ENCODE data around the gene HSPA12A.

Gene HSPA12A

DNA sequence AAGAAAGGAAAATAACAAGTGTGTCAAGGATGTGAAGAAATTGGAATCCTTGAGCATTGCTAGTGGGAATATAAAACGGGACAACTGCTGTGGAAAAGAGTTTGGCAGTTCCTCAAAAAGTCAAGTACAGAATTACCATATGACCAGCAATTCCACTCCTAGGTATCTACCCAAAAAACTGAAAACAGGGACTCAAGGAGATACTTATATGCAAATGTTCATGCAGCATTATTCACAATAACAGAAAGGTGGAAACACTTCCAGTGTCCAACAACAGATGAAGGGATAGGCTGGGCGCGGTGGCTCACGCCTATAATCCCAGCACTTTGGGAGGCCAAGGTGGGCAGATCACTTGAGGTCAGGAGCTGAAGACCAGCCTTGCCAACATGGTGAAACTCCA, 33.5 kb downstream of the HSPA12A start:
- H3K4me3 ChIP-seq (ENCODE audit: low read length) = no peak overlapping the region
- H3K4me1 ChIP-seq (ENCODE audit: control insufficient read depth, low read length) = no peaks in the 10 kb centered on the region
- no peaks in the 10 kb centered on the region for H4K20me1 ChIP-seq (ENCODE audit: control insufficient read depth, insufficient read depth, low read depth, low read length)
- no peak overlapping the region for H3K4me2 ChIP-seq (ENCODE audit: low read length)
- H3K9me3 ChIP-seq (ENCODE audit: control insufficient read depth, insufficient read depth, low read length) = no peaks in the 10 kb centered on the region
- TF ChIP-seq EZH2phosphoT487 (IDR thresholded peaks at IDR 0.05; ENCODE audit: borderline replicate concordance, low read length) (no peak), CTCF (IDR thresholded peaks at IDR 0.05; ENCODE audit: low read depth, low read length, poor library complexity, severe bottlenecking) (no peak)
- H3K79me2 ChIP-seq (ENCODE audit: control insufficient read depth, low read length) = no peaks in the 10 kb centered on the region
- H3K36me3 ChIP-seq (ENCODE audit: control insufficient read depth, low read length) = no peaks in the 10 kb centered on the region
- H3K27ac ChIP-seq (ENCODE audit: low read depth, low read length) = no peak overlapping the region
- H3F3A ChIP-seq (ENCODE audit: control insufficient read depth, insufficient read depth) = no peaks in the 10 kb centered on the region
- peaks cover 5% of the 10 kb centered on the region for H3K27me3 ChIP-seq (ENCODE audit: control insufficient read depth, low read length)
- no peaks in the 10 kb centered on the region for H3K9me2 ChIP-seq (replicated peaks; ENCODE audit: control insufficient read depth, low read length)

GRCh38 chr10:116708391-116708821, 34.0 kb downstream of the HSPA12A start:
- no peaks in the 10 kb centered on the region for H3F3A ChIP-seq (ENCODE audit: control insufficient read depth, insufficient read depth)
- H3K79me2 ChIP-seq (ENCODE audit: control insufficient read depth, low read length) = no peaks in the 10 kb centered on the region
- no peaks in the 10 kb centered on the region for H3K9me2 ChIP-seq (replicated peaks; ENCODE audit: control insufficient read depth, low read length)
- no peak overlapping the region for H3K27ac ChIP-seq (ENCODE audit: low read depth, low read length)
- H3K4me3 ChIP-seq (ENCODE audit: low read length) = no peak overlapping the region
- H3K27me3 ChIP-seq (ENCODE audit: control insufficient read depth, low read length) = peaks cover under 1% of the 10 kb centered on the region; the same call in 1 of the 2 replicates
- H4K20me1 ChIP-seq (ENCODE audit: control insufficient read depth, insufficient read depth, low read depth, low read length) = no peaks in the 10 kb centered on the region
- H3K36me3 ChIP-seq (ENCODE audit: control insufficient read depth, low read length) = no peaks in the 10 kb centered on the region
- no peak for TF ChIP-seq EZH2phosphoT487 (IDR thresholded peaks at IDR 0.05; ENCODE audit: borderline replicate concordance, low read length)
- TF ChIP-seq CTCF (IDR thresholded peaks at IDR 0.05; ENCODE audit: low read depth, low read length, poor library complexity, severe bottlenecking) = no peak
- no peaks in the 10 kb centered on the region for H3K9me3 ChIP-seq (ENCODE audit: control insufficient read depth, insufficient read depth, low read length)
- no peaks in the 10 kb centered on the region for H3K4me1 ChIP-seq (ENCODE audit: control insufficient read depth, low read length)
- no peak overlapping the region for H3K4me2 ChIP-seq (ENCODE audit: low read length)

- Histone ChIP-seq H3K79me2 (ENCODE audit: control insufficient read depth, low read length) (no peaks in the 10 kb centered on the region), H3K9me3 (ENCODE audit: control insufficient read depth, insufficient read depth, low read length) (no peaks in the 10 kb centered on the region), H3K4me1 (ENCODE audit: control insufficient read depth, low read length) (no peaks in the 10 kb centered on the region), H3K4me2 (ENCODE audit: low read length) (no peak overlapping the region), H3F3A (ENCODE audit: control insufficient read depth, insufficient read depth) (no peaks in the 10 kb centered on the region), H3K4me3 (ENCODE audit: low read length) (no peak overlapping the region), H3K36me3 (ENCODE audit: control insufficient read depth, low read length) (no peaks in the 10 kb centered on the region), H3K9me2 (replicated peaks; ENCODE audit: control insufficient read depth, low read length) (no peaks in the 10 kb centered on the region), H3K27me3 (ENCODE audit: control insufficient read depth, low read length) (no peaks in the 10 kb centered on the region), H4K20me1 (ENCODE audit: control insufficient read depth, insufficient read depth, low read depth, low read length) (no peaks in the 10 kb centered on the region), H3K27ac (ENCODE audit: low read depth, low read length) (no peak overlapping the region)
- no peak for TF ChIP-seq CTCF (IDR thresholded peaks at IDR 0.05; ENCODE audit: low read depth, low read length, poor library complexity, severe bottlenecking)
- no peak for TF ChIP-seq EZH2phosphoT487 (IDR thresholded peaks at IDR 0.05; ENCODE audit: borderline replicate concordance, low read length)
Measured at GRCh38 chr10:116707981-116708380, 34.4 kb downstream of the HSPA12A start.

DNA sequence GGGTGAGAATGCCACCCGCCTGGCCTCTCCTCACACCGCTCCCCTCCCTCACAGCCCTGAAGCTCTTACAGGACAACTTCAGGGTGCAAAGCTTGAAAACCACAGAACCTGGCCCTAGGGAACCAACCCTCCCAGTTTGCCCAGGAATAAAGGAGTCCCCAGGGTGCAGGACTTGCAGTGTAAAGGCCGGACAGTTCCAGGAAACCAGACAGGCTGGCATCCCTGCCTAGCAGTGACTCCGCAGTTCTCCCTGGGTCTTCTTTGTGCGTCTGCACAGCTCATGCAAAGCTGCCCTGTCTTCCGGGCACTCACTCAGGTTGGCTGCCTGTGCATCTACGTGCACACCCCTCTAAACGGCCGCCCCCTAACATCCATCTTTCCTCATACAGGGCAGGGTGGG, 36.1 kb downstream of the HSPA12A start:
- no peaks in the 10 kb centered on the region for H3K9me3 ChIP-seq (ENCODE audit: control insufficient read depth, insufficient read depth, low read length)
- H3K4me2 ChIP-seq (ENCODE audit: low read length) = no peak overlapping the region
- no peaks in the 10 kb centered on the region for H3K9me2 ChIP-seq (replicated peaks; ENCODE audit: control insufficient read depth, low read length)
- no peaks in the 10 kb centered on the region for H3K79me2 ChIP-seq (ENCODE audit: control insufficient read depth, low read length)
- no peak overlapping the region for H3K4me3 ChIP-seq (ENCODE audit: low read length)
- H3K27me3 ChIP-seq (ENCODE audit: control insufficient read depth, low read length) = no peaks in the 10 kb centered on the region
- no peak for TF ChIP-seq EZH2phosphoT487 (IDR thresholded peaks at IDR 0.05; ENCODE audit: borderline replicate concordance, low read length)
- TF ChIP-seq CTCF (IDR thresholded peaks at IDR 0.05; ENCODE audit: low read depth, low read length, poor library complexity, severe bottlenecking) = no peak
- no peaks in the 10 kb centered on the region for H4K20me1 ChIP-seq (ENCODE audit: control insufficient read depth, insufficient read depth, low read depth, low read length)
- H3K36me3 ChIP-seq (ENCODE audit: control insufficient read depth, low read length) = no peaks in the 10 kb centered on the region
- H3K27ac ChIP-seq (ENCODE audit: low read depth, low read length) = no peak overlapping the region
- no peaks in the 10 kb centered on the region for H3K4me1 ChIP-seq (ENCODE audit: control insufficient read depth, low read length)
- H3F3A ChIP-seq (ENCODE audit: control insufficient read depth, insufficient read depth) = no peaks in the 10 kb centered on the region

Data from DOHH2 (cell line).